ENCODE measurements around the gene MKI67. TPM values are rescaled to one million over a fixed set of nuclear protein-coding genes. Genes with fewer than 3 reads are reported as not detected.
A peak's percentile ranks its signal among the peaks of the same experiment; 100 is the strongest.

MKI67 gene
- total RNA-seq, 2 experiments from 2014 or later = 234 to 244 TPM

GRCh38 chr10:128163701-128164100 is 37.5 kb upstream of the MKI67 start:
- no peaks in the 10 kb centered on the region for H3K9me3 Mint-ChIP-seq (ENCODE audit: low read depth)
- ChIA-PET POLR2A (no interaction called here), CTCF (interaction anchor here (0.9 kb wide), 1 partner anchor 13 kb away, joined by 7 read pairs; no protein-coding TSS in a partner anchor)
- H3K4me3 Mint-ChIP-seq = no peak overlapping the region
- no peaks in the 10 kb centered on the region for H3K36me3 Mint-ChIP-seq (ENCODE audit: low read depth)
- no peak for DNase-seq
- H3K4me1 Mint-ChIP-seq = peaks cover 6% of the 10 kb centered on the region
- H3K27ac Mint-ChIP-seq = no peak overlapping the region
- ATAC-seq = no peak
- intact Hi-C loops (cut with DNase I, micrococcal nuclease) = no loop called here
- H3K27me3 Mint-ChIP-seq = peaks cover 1% of the 10 kb centered on the region

DNA sequence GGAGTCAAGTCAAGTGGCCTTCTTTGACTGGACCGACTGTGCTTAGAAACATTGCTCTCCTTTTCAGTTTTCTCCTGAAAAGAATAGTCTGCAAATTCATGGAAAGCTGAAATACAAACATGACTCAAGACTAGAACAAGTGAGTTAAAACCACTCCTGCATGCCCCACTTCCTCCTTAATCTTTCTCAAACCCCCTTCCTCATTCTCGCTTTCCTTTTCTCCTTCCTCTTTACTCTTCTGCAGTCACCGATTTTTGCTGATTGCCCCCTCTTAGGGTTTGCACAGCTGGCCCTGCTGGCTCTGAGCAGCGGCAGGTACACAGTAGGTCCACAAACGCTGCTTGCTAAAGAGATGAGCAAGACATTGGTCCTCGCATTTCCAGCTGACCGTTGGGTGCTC is 34.8 kb upstream of the MKI67 start:
- intact Hi-C loops (cut with DNase I, micrococcal nuclease) = no loop called here
- Mint-ChIP-seq H3K36me3 (ENCODE audit: low read depth) (no peaks in the 10 kb centered on the region), H3K4me1 (peaks cover 6% of the 10 kb centered on the region), H3K27ac (no peak overlapping the region), H3K27me3 (no peaks in the 10 kb centered on the region), H3K4me3 (no peak overlapping the region), H3K9me3 (ENCODE audit: low read depth) (no peaks in the 10 kb centered on the region)
- ATAC-seq (no peak), DNase-seq (no peak)
- ChIA-PET POLR2A (no interaction called here), CTCF (interaction anchor here (1.1 kb wide), 1 partner anchor 51 kb away, joined by 3 read pairs; no protein-coding TSS in a partner anchor)

DNA sequence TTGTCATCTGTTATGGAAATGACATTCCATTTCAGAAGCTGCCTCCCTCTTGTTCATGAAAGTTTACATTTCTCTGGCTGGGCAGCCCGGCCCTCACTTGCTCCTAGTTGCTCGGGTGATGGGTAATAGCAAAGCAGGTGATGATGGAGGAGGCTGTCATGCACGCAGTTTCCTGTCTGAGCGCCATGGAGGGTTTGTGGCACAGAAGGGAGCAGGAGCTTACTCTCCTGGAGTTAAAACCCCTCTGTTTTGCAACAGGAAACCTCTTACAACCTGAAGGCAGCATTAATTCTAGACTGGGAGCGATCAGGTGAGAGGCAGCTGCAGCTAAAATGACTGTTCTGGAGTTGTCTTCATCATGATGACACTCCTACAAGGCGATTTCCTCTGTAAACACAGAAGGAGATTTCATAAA is 34.1 kb upstream of the MKI67 start:
- ATAC-seq (peak; percentile 16), DNase-seq (no peak)
- intact Hi-C loops (cut with DNase I, micrococcal nuclease) = no loop called here
- ChIA-PET POLR2A (no interaction called here), CTCF (interaction anchor here (0.6 to 1.7 kb wide), 4 partner anchors 10 to 52 kb away, joined by 3 to 6 read pairs (median 3); no protein-coding TSS in a partner anchor)
- H3K9me3 Mint-ChIP-seq (ENCODE audit: low read depth) = no peaks in the 10 kb centered on the region
- peaks cover 6% of the 10 kb centered on the region for H3K4me1 Mint-ChIP-seq
- H3K27ac Mint-ChIP-seq = no peak overlapping the region
- H3K27me3 Mint-ChIP-seq = no peaks in the 10 kb centered on the region
- no peak overlapping the region for H3K4me3 Mint-ChIP-seq
- H3K36me3 Mint-ChIP-seq (ENCODE audit: low read depth) = no peaks in the 10 kb centered on the region

DNA sequence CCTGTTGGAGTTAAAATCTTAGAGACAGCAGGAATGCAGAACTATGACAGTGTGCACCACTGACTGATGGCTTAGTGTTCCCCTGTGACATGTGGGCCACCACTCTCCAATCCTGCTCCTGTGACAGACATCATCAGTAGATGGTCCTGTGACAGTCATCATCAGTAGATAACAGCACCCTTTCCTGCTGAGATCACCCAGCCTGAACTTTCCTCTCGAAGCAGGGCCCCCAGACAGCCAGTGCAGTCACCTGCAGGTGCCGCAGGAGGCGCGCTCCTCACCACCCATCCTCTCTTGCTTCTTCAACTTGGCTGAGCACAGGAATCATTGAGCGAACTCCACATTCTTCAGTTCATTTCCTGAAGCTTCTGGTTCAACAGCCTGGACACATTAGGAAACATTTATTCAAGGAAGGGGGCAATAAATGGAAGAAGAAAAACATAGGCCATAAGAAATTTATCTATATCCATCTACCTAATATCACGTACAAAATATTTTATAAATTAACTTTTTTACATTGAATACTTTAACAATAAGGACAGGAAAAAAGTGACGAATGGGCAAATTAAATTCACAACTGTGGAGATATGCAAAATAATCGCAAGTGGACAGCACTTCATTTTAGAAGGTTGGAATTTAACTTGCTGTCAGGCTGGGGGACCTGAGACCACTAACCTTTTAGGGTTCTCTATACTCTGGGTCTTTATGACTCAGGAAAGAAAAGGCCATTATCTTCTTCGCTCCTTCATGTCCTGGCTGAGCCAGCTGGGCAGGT is 32.0 kb upstream of the MKI67 start:
- ChIA-PET CTCF (interaction anchor here (0.5 to 1.0 kb wide), 2 partner anchors 80 to 125 kb away, joined by 3 read pairs; no protein-coding TSS in a partner anchor), POLR2A (no interaction called here)
- DNase-seq (no peak), ATAC-seq (no peak)
- intact Hi-C loops (cut with DNase I, micrococcal nuclease) = no loop called here
- H3K4me3 Mint-ChIP-seq = no peak overlapping the region
- H3K27me3 Mint-ChIP-seq = no peaks in the 10 kb centered on the region
- H3K4me1 Mint-ChIP-seq = peaks cover 6% of the 10 kb centered on the region
- no peaks in the 10 kb centered on the region for H3K36me3 Mint-ChIP-seq (ENCODE audit: low read depth)
- no peaks in the 10 kb centered on the region for H3K9me3 Mint-ChIP-seq (ENCODE audit: low read depth)
- no peak overlapping the region for H3K27ac Mint-ChIP-seq

DNA sequence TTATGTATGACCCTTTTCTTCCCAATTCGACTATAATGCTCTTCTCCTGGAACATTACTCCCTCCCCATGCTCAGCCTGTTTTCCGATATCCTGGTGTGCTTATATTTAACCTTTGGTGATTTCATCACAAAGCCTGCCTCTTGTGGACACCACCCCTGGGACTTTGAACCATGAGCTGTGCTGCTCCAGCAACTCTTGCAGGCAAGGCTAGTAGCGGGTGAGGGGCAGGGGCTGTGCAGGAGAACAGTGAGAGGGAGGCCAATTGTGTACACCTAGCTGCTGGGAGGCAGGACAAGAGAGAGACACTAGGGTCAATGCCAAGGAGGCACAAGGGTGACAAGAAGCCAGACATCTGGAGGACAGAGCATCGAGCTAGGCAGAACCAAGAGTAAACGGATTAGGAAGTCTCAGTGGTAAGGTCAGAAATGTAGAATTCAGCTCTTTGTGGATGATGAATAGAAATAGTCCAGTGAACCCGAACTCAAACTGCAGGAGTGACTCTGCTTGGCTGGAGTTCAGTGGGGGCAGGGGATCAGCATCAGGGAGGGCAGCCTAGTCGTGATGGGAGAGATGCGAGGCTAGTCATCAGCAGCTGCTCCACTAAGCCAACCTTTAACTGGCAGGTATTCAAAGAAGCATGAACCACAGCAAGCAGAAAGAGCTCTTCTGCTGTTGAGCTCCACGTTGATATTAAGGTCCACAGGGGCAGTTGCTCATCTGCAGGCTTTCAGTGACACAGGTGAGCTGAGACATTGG is 31.0 kb upstream of the MKI67 start:
- H3K27ac Mint-ChIP-seq = no peak overlapping the region
- intact Hi-C loops (cut with DNase I, micrococcal nuclease) = no loop called here
- peaks cover 6% of the 10 kb centered on the region for H3K4me1 Mint-ChIP-seq
- H3K27me3 Mint-ChIP-seq = no peaks in the 10 kb centered on the region
- H3K4me3 Mint-ChIP-seq = no peak overlapping the region
- DNase-seq (no peak), ATAC-seq (no peak)
- CTCF ChIA-PET = interaction anchor here (1.0 to 1.5 kb wide), 2 partner anchors 18 to 79 kb away, joined by 3 to 5 read pairs; no protein-coding TSS in a partner anchor
- no peaks in the 10 kb centered on the region for H3K36me3 Mint-ChIP-seq (ENCODE audit: low read depth)
- H3K9me3 Mint-ChIP-seq (ENCODE audit: low read depth) = no peaks in the 10 kb centered on the region
- POLR2A ChIA-PET = no interaction called here

GRCh38 chr10:128152741-128153580 is 26.7 kb upstream of the MKI67 start:
- Mint-ChIP-seq H3K4me1 (peaks cover 2% of the 10 kb centered on the region), H3K4me3 (no peak overlapping the region), H3K9me3 (ENCODE audit: low read depth) (no peaks in the 10 kb centered on the region), H3K27ac (no peak overlapping the region), H3K27me3 (no peaks in the 10 kb centered on the region), H3K36me3 (ENCODE audit: low read depth) (no peaks in the 10 kb centered on the region)
- no peak for ATAC-seq
- intact Hi-C loops (cut with DNase I, micrococcal nuclease) = loop anchor here in 1 of 2 experiments (5.0 kb wide), 1 partner anchor 246 kb away; the partner anchor contains the start of gene PTPRE
- no peak for DNase-seq
- CTCF ChIA-PET = interaction anchor here (0.6 to 1.7 kb wide), 5 partner anchors 14 to 205 kb away, joined by 3 to 5 read pairs (median 3); no protein-coding TSS in a partner anchor
- POLR2A ChIA-PET = no interaction called here

GRCh38 chr10:128151031-128151430 is 24.8 kb upstream of the MKI67 start:
- CTCF ChIA-PET = interaction anchor here (0.5 to 2.1 kb wide), 19 partner anchors 8 to 297 kb away, joined by 3 to 15 read pairs (median 4); partner anchors contain the start of gene MKI67
- no peak for DNase-seq
- H3K9me3 Mint-ChIP-seq (ENCODE audit: low read depth) = peaks cover 3% of the 10 kb centered on the region
- intact Hi-C loops (cut with DNase I, micrococcal nuclease) = loop anchor here in 1 of 2 experiments (5.0 kb wide), 1 partner anchor 244 kb away; the partner anchor contains the start of gene PTPRE
- no peaks in the 10 kb centered on the region for H3K36me3 Mint-ChIP-seq (ENCODE audit: low read depth)
- no peak for ATAC-seq
- no peaks in the 10 kb centered on the region for H3K27me3 Mint-ChIP-seq
- no peak overlapping the region for H3K27ac Mint-ChIP-seq
- peaks cover 17% of the 10 kb centered on the region for H3K4me1 Mint-ChIP-seq
- H3K4me3 Mint-ChIP-seq = peak overlapping the region; percentile 25
- POLR2A ChIA-PET = interaction anchor here (0.7 kb wide), 1 partner anchor 24 kb away, joined by 4 read pairs; no protein-coding TSS in a partner anchor

- Mint-ChIP-seq H3K4me1 (peaks cover 19% of the 10 kb centered on the region), H3K36me3 (ENCODE audit: low read depth) (no peaks in the 10 kb centered on the region), H3K9me3 (ENCODE audit: low read depth) (peaks cover 7% of the 10 kb centered on the region), H3K27ac (no peak overlapping the region), H3K27me3 (no peaks in the 10 kb centered on the region), H3K4me3 (peak overlapping the region; percentile 60)
- intact Hi-C loops (cut with DNase I, micrococcal nuclease) = loop anchor here (1.0 to 5.0 kb wide), 7 partner anchors 24 to 244 kb away; partner anchors contain the start of genes MKI67 (in 2 of the 2) and PTPRE (in 1 of the 2)
- CTCF ChIA-PET = interaction anchor here (0.6 to 2.1 kb wide), 17 partner anchors 9 to 296 kb away, joined by 3 to 15 read pairs (median 4); partner anchors contain the start of gene MKI67
- DNase-seq (no peak), ATAC-seq (no peak)
- POLR2A ChIA-PET = interaction anchor here (0.7 kb wide), 1 partner anchor 24 kb away, joined by 4 read pairs; no protein-coding TSS in a partner anchor
Observed at GRCh38 chr10:128150561-128150960, 24.3 kb upstream of the MKI67 start.

DNA sequence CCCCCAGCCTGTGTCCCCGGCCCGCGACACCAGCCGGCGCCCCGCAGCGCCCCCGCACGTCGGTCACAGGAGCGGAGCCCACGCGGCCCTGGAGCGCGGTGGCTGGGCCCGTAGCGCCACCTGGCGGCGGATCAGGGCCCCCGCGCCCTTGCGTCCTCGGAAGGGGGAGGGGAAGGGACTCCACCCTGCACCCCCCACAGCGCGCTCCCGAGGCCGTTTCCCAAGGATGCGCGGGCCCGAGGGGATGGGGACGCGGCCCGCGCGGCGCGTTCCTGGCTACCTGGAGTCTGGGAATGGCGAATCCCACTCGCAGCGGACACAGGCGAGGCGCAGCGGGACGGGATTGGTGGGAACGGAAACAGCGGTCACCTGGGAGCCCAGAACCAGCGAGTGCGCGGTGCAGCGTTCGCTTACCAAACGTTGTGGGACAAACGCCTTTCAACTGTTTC is 23.8 kb upstream of the MKI67 start:
- peak; percentile 89 for DNase-seq
- Mint-ChIP-seq H3K36me3 (ENCODE audit: low read depth) (no peaks in the 10 kb centered on the region), H3K27ac (no peak overlapping the region), H3K27me3 (no peaks in the 10 kb centered on the region), H3K4me1 (peaks cover 21% of the 10 kb centered on the region), H3K4me3 (peak overlapping the region; percentile 60), H3K9me3 (ENCODE audit: low read depth) (peaks cover 11% of the 10 kb centered on the region)
- ChIA-PET POLR2A (no interaction called here), CTCF (interaction anchor here (0.6 to 2.1 kb wide), 16 partner anchors 9 to 159 kb away, joined by 3 to 15 read pairs (median 4); partner anchors contain the start of gene MKI67)
- intact Hi-C loops (cut with DNase I, micrococcal nuclease) = loop anchor here (1.0 to 5.0 kb wide), 7 partner anchors 24 to 244 kb away; partner anchors contain the start of genes MKI67 (in 2 of the 2) and PTPRE (in 1 of the 2)
- ATAC-seq = peak; percentile 96

GRCh38 chr10:128149267-128150014 is 23.2 kb upstream of the MKI67 start:
- Mint-ChIP-seq H3K9me3 (ENCODE audit: low read depth) (peaks cover 12% of the 10 kb centered on the region), H3K27me3 (no peaks in the 10 kb centered on the region), H3K27ac (no peak overlapping the region), H3K36me3 (ENCODE audit: low read depth) (no peaks in the 10 kb centered on the region), H3K4me3 (peak overlapping the region; percentile 38), H3K4me1 (peaks cover 24% of the 10 kb centered on the region)
- ATAC-seq (no peak), DNase-seq (no peak)
- ChIA-PET CTCF (interaction anchor here (0.6 to 2.1 kb wide), 11 partner anchors 12 to 1971 kb away, joined by 3 to 10 read pairs (median 4); partner anchors contain the start of gene MKI67), POLR2A (no interaction called here)
- intact Hi-C loops (cut with DNase I, micrococcal nuclease) = loop anchor here (1.0 to 5.0 kb wide), 8 partner anchors 23 to 243 kb away; partner anchors contain the start of genes MKI67 (in 2 of the 2) and PTPRE (in 1 of the 2)
